Astrocyte (in vitro differentiated cells and primary cell): ENCODE data around the gene CDS2.

Experiments used
- EZH2 ChIP-seq: IDR thresholded peaks from 2 replicates; pipeline ENCODE4 v1.6.1; 2012; ENCODE audit warnings: mild to moderate bottlenecking, low read length, inconsistent platforms; ENCODE audit not compliant: insufficient read depth
- TF ChIP-seq, protein P1 (sequence below): IDR thresholded peaks from 2 replicates; pipeline ENCODE4 v1.5.1; 2011; ENCODE audit warnings: low read depth, mild to moderate bottlenecking, inconsistent platforms, low read length, moderate library complexity; ENCODE audit not compliant: insufficient read depth

DNA sequence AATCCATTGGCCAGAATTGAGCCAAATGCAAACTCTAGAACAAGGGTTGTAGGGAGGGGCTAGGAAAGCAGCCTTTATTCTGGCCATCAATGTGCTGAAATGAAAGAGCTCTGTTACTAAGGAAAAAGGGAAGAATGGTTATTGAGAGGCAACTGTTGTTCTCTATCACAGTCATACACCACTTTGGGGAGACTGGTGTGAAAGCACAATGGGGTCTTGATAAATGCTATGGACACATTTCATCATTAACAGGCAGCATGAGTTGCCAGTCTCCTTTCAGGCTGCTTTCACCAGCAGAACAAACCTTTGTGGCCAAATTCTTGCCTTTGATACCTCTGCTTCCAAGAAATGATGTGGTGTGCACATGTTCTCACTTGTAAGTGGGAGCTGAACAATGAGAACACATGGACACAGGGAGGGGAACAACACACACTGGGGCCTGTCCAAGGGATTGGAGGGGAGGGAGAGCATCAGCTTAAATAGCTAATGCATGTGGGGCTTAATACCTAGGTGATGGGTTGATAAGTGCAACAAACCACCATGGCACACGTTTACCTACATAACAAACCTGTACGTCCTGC is 86.2 kb downstream of the CDS2 start:
- TF ChIP-seq, protein P1, sequence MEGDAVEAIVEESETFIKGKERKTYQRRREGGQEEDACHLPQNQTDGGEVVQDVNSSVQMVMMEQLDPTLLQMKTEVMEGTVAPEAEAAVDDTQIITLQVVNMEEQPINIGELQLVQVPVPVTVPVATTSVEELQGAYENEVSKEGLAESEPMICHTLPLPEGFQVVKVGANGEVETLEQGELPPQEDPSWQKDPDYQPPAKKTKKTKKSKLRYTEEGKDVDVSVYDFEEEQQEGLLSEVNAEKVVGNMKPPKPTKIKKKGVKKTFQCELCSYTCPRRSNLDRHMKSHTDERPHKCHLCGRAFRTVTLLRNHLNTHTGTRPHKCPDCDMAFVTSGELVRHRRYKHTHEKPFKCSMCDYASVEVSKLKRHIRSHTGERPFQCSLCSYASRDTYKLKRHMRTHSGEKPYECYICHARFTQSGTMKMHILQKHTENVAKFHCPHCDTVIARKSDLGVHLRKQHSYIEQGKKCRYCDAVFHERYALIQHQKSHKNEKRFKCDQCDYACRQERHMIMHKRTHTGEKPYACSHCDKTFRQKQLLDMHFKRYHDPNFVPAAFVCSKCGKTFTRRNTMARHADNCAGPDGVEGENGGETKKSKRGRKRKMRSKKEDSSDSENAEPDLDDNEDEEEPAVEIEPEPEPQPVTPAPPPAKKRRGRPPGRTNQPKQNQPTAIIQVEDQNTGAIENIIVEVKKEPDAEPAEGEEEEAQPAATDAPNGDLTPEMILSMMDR = no peak
- TF ChIP-seq EZH2 = no peak
